Stimulated activated CD4-positive, alpha-beta T cell treated with anti-CD3 and anti-CD28 coated beads, Interleukin-4, amount 100 ng/mL, for 24 hours (primary cell): ENCODE results near the gene UBL5.

Experiments used
- DNase-seq: peaks from one replicate; pipeline ENCODE4 v3.0.0-alpha.2; 2020

Gene UBL5

GRCh38 chr19:9857076-9857721, 29.5 kb downstream of the UBL5 start:
- no peak for DNase-seq

- DNase-seq = no peak
These were observed 30.4 kb downstream of the UBL5 start for GRCh38 chr19:9857920-9858746.

GRCh38 chr19:9858766-9859165, 31.0 kb downstream of the UBL5 start:
- DNase-seq = no peak

DNA sequence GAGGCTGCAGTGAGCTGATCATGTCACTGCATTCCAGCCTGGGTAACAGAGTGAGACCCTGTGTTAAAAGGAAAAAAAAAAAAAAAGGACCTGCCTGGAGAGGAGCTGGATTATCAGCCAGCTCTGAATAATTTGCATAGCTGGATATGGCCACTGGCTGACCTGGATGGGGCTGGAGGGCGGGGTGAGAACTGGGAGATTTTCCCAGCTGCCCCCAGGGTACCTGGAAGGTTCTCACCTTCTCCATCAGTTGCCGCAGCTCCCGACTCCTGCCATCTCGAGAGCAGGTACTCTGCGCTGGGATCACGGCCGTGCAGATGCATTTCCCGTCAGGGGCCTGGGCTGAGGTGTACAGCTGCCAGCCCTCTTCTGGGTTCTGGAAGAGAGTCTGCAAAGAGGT, 32.7 kb downstream of the UBL5 start:
- DNase-seq = no peak

- no peak for DNase-seq
These were observed 33.8 kb downstream of the UBL5 start for GRCh38 chr19:9861503-9861902.

DNA sequence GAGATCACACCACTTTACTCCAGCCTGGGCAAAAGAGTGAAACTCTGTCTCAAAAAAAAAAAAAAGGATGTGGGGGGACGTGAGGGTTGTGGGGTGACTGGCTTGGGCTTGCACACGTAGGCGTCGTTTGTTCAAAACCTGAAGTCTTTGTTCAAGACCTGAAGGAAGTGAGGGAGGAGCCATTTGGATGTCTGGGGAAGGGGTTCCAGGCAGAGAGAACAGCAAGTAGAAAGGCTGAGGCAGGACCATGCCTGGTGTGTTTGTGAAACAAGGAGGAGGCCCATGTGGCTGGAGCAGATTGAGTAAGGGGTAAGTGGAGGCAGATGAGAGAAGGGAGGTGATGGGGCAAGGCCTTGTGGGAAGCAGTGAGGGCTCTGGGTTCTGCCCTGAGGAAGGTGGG, 35.2 kb downstream of the UBL5 start:
- no peak for DNase-seq

GRCh38 chr19:9863759-9864158, 36.0 kb downstream of the UBL5 start:
- peak; percentile 22 for DNase-seq

GRCh38 chr19:9865732-9866501, 38.2 kb downstream of the UBL5 start:
- DNase-seq = peak; percentile 19

GRCh38 chr19:9868983-9869617, 41.4 kb downstream of the UBL5 start:
- no peak for DNase-seq

DNA sequence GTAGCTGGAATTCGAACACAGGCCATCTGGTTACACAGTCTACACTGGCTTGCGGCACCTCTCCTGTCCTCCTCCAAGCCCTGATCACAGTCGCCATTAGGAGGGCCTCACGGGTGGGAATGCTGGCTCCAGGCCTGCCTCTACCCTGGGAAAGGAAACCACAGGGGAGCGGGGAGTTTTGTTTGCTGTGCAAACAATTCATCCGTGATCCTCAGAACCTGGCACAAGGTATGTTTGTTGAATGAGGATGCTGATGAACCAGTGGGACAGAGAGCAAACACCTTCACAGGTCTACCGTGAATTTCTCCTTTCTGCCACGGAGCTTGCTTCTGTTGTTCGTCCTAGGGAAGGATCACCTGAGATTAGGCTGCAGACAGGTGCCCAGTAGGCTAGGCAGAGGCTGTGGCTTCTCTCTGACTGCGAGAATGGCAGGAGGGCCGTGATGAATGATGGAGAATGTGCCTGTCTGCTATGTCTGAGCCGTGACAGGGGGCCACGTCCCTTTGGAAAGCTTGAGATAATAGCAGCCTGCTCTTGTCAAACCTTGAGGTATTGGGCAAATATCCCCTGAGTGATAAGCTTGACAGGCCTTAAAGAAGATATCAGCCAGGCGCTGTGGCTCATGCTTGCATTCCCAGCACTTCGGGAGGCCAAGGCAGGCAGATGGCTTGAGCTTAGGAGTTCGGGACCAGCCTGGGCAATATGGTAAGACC, 44.1 kb downstream of the UBL5 start:
- no peak for DNase-seq

DNA sequence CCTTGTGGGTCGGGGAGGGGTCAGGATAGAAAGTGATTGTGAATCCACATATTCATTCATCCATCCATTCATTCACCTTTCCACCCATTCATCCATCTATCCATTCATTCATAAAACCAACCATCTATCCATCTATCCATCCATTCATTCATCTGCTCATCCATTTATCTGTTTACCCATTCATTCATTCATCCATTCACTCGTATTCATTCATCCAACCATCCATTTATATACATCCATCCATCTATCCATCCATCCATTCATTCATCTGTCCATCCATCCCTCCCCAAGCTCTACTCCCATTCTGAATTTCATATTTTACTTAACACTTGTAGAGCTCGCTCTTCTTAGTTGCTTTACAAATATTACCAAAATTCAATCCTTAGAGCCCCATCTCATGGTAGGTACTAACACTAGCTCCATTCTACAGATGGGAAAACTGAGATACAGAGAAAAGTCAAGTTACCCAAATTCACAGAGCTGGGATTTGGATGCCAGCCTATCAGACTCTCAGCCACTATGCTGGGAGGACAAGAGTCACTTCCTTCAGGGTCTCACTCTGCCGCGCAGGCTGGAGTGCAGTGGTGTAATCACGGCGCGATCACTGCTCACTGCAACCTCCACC, 45.0 kb downstream of the UBL5 start:
- DNase-seq = no peak

- DNase-seq = no peak
These were observed 47.4 kb downstream of the UBL5 start for GRCh38 chr19:9875031-9875627.

- DNase-seq = no peak
These were observed 48.1 kb downstream of the UBL5 start for GRCh38 chr19:9875796-9876195.

DNA sequence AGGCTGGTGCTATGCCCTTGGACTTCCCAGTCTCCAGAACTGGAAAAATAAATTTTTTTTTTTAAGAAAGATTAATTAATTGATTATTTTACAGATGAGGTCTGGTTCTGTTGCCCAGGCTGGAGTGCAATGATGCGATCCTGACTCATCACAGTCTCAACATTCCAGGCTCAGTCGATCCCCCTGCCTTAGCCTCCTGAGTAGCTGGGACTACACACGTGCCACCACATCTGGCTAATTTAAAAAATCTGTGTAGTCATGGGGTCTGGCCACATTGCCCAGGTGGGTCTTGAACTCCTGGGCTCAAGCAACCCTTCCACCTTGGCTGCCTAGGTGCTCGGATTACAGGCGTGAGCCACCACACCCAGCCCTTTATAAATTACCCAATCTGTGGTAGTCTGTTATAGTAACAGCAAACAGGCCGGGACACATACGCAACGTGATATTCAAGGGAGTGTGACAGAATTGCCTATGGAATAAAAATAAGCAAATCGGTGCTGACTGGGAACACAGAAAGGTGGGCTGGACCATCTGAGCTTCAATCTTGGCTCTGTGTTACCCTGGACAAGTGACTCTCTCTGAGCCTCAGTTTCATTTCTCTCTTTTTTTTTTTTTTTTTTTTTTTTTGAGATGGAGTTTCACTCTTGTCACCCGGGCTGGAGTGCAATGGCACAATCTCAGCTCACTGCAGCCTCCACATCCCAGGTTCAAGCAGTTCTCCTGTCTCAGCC, 50.2 kb downstream of the UBL5 start:
- DNase-seq = no peak

DNA sequence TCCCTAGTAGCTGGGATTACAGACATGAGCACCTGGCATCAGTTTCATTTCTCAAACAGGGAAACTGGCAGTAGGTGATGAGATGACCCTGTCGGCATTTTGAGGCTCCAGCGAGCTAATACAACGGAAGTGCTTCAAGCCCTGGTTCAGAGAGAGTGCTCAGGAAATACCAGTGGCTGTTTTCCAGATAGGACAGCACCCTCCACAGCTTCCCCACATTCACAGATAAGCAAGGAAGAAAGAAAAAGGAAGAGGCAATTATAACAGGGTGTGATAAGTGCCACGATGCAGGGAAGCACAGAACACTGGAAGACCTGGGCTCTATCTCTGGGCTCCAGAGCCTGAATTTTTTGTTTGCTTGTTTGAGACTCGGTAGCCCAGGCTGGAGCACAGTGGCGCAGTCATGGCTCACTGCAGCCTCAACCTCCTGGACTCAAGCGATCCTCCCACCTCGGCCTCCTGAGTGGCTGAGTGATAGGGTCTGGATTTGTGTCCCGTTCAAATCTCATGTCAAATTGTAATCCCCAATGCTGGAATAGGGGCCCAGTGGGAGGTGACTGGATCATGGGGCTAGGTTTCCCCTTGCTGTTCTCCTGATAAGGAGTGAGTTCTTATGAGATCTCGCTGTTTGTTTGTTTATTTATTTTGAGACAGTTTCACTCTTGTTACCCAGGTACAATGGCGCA, 50.9 kb downstream of the UBL5 start:
- no peak for DNase-seq
